Spleen (tissue), 11 donors: ENCODE data around the gene RALB. TPM values are rescaled to one million over a fixed set of nuclear protein-coding genes. Genes with fewer than 3 reads are reported as not detected.
"Not testable (repeated sequence)": the region's sequence is repeated elsewhere in the genome, so short reads cannot be mapped to it uniquely, and the experiment has no call there.

Experiments
- DNase-seq: peaks from one replicate; pipeline ENCODE4 v3.0.0-alpha.2; 2020
- H3K27ac ChIP-seq, 8 donors: fragments of 200-600 bp; sonication (generic) in 7 of 8; 1 replicate in 4 of 8; 2 replicates in 4 of 8; pipeline versions ENCODE4 v1.5.0 to v1.8.0; 2016 to 2021; ENCODE audit warnings: inconsistent platforms in 4 of 8, mild to moderate bottlenecking in 4 of 8, moderate library complexity in 1 of 8
- H3K27me3 ChIP-seq, 7 donors: fragments of 200-600 bp; sonication (generic) in 6 of 7; replicated peaks in 1 of 7; 1 replicate in 4 of 7; 2 replicates in 3 of 7; pipeline versions ENCODE4 v1.5.0 to v1.8.0; 2016 to 2021; ENCODE audit warnings: inconsistent platforms in 3 of 7, mild to moderate bottlenecking in 1 of 7
- H3K36me3 ChIP-seq, 6 donors: fragments of 200-600 bp; sonication (generic) in 5 of 6; 1 replicate in 4 of 6; 2 replicates in 2 of 6; pipeline versions ENCODE4 v1.5.0 to v1.8.0; 2016 to 2021; ENCODE audit warnings: inconsistent platforms in 2 of 6
- H3K4me1 ChIP-seq, 6 donors: fragments of 200-600 bp; sonication (generic) in 5 of 6; 1 replicate in 3 of 6; 2 replicates in 3 of 6; pipeline versions ENCODE4 v1.5.0 to v1.8.0; 2016 to 2021; ENCODE audit warnings: inconsistent platforms in 3 of 6
- H3K4me3 ChIP-seq, 8 donors: fragments of 200-600 bp; sonication (generic) in 7 of 8; 1 replicate in 4 of 8; 2 replicates in 4 of 8; pipeline versions ENCODE4 v1.5.0 to v1.8.0; 2016 to 2021; ENCODE audit warnings: inconsistent platforms in 4 of 8, mild to moderate bottlenecking in 4 of 8, moderate library complexity in 2 of 8
- H3K9me3 ChIP-seq, 8 donors: fragments of 200-600 bp; sonication (generic) in 7 of 8; 1 replicate in 4 of 8; 2 replicates in 4 of 8; pipeline versions ENCODE4 v1.5.0 to v1.8.0; 2016 to 2021; ENCODE audit warnings: inconsistent platforms in 4 of 8
- POLR2A ChIP-seq, 3 donors: fragments of 450-650 bp; IDR thresholded peaks; one replicate each; pipeline ENCODE4 v1.5.1; 2017; ENCODE audit warnings: antibody characterized with exemption in 3 of 3, mild to moderate bottlenecking in 1 of 3
- POLR2AphosphoS5 ChIP-seq, 3 donors: sonication (generic); formaldehyde crosslinking; IDR thresholded peaks; one replicate each; pipeline ENCODE4 v1.5.1; 2017; ENCODE audit warnings: antibody characterized with exemption in 3 of 3
- WGBS, 5 donors: extraction: QIAGEN DNeasy Blood & Tissue Kit in 3 of 5; methylation state at CpG; one replicate each; pipeline versions ENCODE4 v1.1.5 to v1.1.7; 2013 to 2018; 5-methylcytosine and 5-hydroxymethylcytosine counted together
- intact Hi-C: fragments of 100-400 bp; cut with DNase I; formaldehyde crosslinking; loops from one replicate; pipeline ENCODE4 v1.15.0; 2023; ENCODE audit warnings: low total_unique reads
- polyA plus RNA-seq, 3 donors: library from polyadenylated mRNA; stranded (reverse); fragments of 200-250 nt; gene quantifications; one replicate each; pipeline ENCODE4 v1.2.1, GENCODE V29; 2013
- total RNA-seq, 7 donors: library from RNA; depleted of rRNA in 3 of 7; stranded (reverse); fragments of >200 nt in 3 of 7; fragmentation: NEBNext Ultra II Directional in 4 of 7; extraction: Animal tissue kit (Norgen Biotek cat#: 25700) in 4 of 7; gene quantifications; one replicate each; pipeline versions ENCODE4 v1.1.0 to v1.2.1, GENCODE V29; 2016 to 2021
- TF ChIP-seq, protein P1 (sequence below), 11 experiments: fragments of 200-600 bp in 7 of 11; fragments of 450-650 bp in 4 of 11; sonication (generic) in 4 of 11; IDR thresholded peaks in 8 of 11; conservative IDR thresholded peaks in 3 of 11; 1 replicate in 7 of 11; 2 replicates in 4 of 11; pipeline versions ENCODE4 v1.4.0 to v1.8.0; 2016 to 2021; ENCODE audit warnings: antibody characterized with exemption in 11 of 11, inconsistent platforms in 4 of 11, mild to moderate bottlenecking in 1 of 11
- donor health status: healthy with polysubstance abuse.
- donor health status: DM: no; HTN: no; CAD: no; lungs with moderate emphysema.
- donor health status: DM: no; HTN: no; CAD: no.
- donor health status: Bipolar disorder and iron deficiency.
- donor health status: healthy.
- donor health status: DM: no; HTN: no; CAD: no.
- donor health status: DM: yes; HTN: yes; CAD: no.

Gene RALB
- total and polyA plus RNA-seq, 10 donors = 26.6 to 126 (median 79.5) TPM

DNA sequence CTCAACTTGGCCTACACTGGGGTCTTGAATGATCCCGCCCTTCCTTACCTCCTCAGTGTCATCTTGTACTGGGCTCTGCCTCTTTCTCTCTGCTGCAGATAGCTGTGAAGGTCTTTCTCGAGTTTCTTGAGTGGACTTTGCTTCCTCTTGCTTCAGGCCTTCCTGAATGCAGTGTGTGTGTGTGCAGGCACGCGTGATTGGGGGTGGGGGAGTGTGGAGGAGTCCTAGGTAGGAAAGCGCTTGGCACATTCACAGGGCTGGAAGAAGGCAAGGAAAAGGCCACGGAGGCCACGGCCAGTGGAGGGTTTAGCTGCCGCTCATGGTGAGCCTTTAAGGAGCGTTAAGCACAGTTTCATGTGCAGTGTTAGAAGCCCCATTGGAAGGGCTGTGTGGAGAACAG lies 5.5 kb downstream of the RALB start:
- Histone ChIP-seq H3K36me3 (peaks cover 0 to 6% (median 0%) of the 10 kb centered on the region in 6 donors), H3K27ac (peak overlapping the region in 5 of 8 donors; percentile 20 to 100 (median 64)), H3K4me3 (peak overlapping the region in 1 of 8 donors; percentile 14), H3K27me3 (no peaks in the 10 kb centered on the region), H3K9me3 (peaks cover 0 to 12% (median 7%) of the 10 kb centered on the region in 8 donors), H3K4me1 (peaks cover 28 to 87% (median 73%) of the 10 kb centered on the region in 6 donors)
- intact Hi-C loops = no loop called here
- WGBS, 5 donors = 59 to 76% (median 68%) methylated on average over 9 of the region's 9 CpGs
- no peak for DNase-seq
- no peak for TF ChIP-seq POLR2AphosphoS5 (IDR thresholded peaks at IDR 0.05)

DNA sequence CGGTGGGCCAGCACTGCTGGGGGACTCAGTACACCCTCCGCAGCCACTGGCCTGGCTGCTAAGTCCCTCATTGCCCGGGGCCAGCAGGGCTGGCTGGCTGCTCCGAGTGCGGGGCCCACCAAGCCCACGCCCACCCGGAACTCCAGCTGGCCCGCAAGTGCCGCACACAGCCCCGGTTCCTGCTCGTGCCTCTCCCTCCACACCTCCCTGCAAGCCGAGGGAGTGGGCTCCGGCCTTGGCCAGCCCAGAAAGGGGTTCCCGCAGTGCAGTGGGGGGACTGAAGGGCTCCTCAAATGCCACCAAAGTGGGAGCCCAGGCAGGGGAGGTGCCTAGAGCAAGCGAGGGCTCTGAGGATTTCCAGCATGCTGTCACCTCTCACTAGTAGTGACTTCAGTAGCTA lies 7.3 kb downstream of the RALB start:
- peaks cover 25 to 88% (median 67%) of the 10 kb centered on the region in 6 donors for H3K4me1 ChIP-seq
- H3K9me3 ChIP-seq = peaks cover 0 to 12% (median 7%) of the 10 kb centered on the region in 8 donors
- H3K27me3 ChIP-seq, intact Hi-C loops, H3K4me3 ChIP-seq, H3K36me3 ChIP-seq: not testable (repeated sequence)
- 96 to 100% (median 98%) methylated on average over 4 to 15 of the region's 15 CpGs for WGBS, 5 donors
- peak; percentile 74 for DNase-seq
- peak overlapping the region in 3 of 8 donors; percentile 65 to 87 (median 86) for H3K27ac ChIP-seq

DNA sequence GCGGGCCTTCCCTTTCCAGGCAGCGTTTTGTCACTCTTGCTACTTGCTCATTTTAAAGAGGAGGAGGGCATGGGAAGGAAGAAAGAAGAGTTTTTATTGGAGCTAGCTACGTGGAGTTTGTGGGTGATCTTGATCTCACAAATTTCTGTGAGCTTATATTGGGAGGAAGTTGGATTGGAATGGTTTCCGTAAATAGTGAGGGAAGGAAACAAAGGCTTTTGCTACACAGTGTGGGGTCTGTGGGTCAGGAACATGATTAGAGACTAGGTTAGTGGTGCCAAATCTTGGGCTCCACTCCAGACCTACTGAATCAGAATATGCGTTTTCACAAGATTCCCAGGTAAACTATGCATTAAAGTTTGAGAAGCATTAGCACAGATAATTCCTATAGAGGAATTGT lies 8.1 kb downstream of the RALB start:
- H3K9me3 ChIP-seq = peaks cover 0 to 12% (median 7%) of the 10 kb centered on the region in 8 donors
- H3K36me3 ChIP-seq = peaks cover 0 to 6% (median 0%) of the 10 kb centered on the region in 6 donors
- H3K27me3 ChIP-seq = no peaks in the 10 kb centered on the region
- WGBS, 5 donors = 57 to 69% (median 65%) methylated on average over 5 of the region's 5 CpGs
- H3K4me1 ChIP-seq = peaks cover 19 to 88% (median 67%) of the 10 kb centered on the region in 6 donors
- peak overlapping the region in 1 of 8 donors; percentile 1 for H3K4me3 ChIP-seq
- H3K27ac ChIP-seq = peak overlapping the region in 3 of 8 donors; percentile 65 to 87 (median 86)
- TF ChIP-seq, protein P1, sequence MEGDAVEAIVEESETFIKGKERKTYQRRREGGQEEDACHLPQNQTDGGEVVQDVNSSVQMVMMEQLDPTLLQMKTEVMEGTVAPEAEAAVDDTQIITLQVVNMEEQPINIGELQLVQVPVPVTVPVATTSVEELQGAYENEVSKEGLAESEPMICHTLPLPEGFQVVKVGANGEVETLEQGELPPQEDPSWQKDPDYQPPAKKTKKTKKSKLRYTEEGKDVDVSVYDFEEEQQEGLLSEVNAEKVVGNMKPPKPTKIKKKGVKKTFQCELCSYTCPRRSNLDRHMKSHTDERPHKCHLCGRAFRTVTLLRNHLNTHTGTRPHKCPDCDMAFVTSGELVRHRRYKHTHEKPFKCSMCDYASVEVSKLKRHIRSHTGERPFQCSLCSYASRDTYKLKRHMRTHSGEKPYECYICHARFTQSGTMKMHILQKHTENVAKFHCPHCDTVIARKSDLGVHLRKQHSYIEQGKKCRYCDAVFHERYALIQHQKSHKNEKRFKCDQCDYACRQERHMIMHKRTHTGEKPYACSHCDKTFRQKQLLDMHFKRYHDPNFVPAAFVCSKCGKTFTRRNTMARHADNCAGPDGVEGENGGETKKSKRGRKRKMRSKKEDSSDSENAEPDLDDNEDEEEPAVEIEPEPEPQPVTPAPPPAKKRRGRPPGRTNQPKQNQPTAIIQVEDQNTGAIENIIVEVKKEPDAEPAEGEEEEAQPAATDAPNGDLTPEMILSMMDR (IDR thresholded peaks at IDR 0.05 in 8 of 11, conservative IDR thresholded peaks at IDR 0.05 in 3 of 11) = no peak
- no peak for TF ChIP-seq POLR2AphosphoS5 (IDR thresholded peaks at IDR 0.05)
- TF ChIP-seq POLR2A (IDR thresholded peaks at IDR 0.05) = no peak
- intact Hi-C loops = no loop called here
- DNase-seq = no peak

DNA sequence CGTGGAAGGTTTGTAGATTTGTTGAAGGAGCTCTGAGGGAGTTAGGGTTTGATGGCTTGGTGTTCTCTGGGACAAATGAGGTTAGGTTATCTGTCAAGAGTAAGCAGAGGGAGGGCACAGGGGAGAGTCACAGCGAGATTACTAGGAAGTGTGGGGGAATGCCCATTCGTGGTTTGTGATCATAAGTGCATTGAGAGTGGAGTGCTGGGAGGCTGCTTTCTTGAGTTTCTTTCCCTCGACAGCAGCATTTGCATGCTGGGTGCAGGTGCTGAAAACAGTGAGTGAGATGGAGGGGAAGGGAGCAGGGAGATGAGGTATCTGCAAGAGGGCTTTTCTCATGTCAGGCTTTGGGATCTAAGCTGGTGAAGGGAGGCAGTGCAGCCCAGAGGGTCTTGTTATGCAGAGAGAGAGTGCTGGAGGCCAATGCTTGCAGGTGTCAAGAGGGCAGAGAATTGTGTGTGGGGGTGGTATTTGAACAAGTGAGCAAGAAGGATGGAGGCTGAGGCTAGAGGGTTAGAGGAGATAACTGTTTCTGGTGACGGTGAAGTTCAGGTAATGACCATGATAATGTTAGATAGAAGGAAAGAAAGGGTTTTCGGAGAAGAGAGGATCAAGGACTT lies 8.8 kb downstream of the RALB start:
- Histone ChIP-seq H3K27me3 (no peaks in the 10 kb centered on the region), H3K27ac (peak overlapping the region in 3 of 8 donors; percentile 65 to 87 (median 86)), H3K4me1 (peaks cover 19 to 88% (median 65%) of the 10 kb centered on the region in 6 donors), H3K4me3 (no peak overlapping the region), H3K9me3 (peaks cover 0 to 12% (median 7%) of the 10 kb centered on the region in 8 donors), H3K36me3 (peaks cover 0 to 6% (median 0%) of the 10 kb centered on the region in 6 donors)
- 50 to 60% (median 56%) methylated on average over 6 of the region's 6 CpGs for WGBS, 5 donors
- TF ChIP-seq POLR2A (IDR thresholded peaks at IDR 0.05) (no peak), POLR2AphosphoS5 (IDR thresholded peaks at IDR 0.05) (no peak)
- TF ChIP-seq, protein P1 (IDR thresholded peaks at IDR 0.05 in 8 of 11, conservative IDR thresholded peaks at IDR 0.05 in 3 of 11) = no peak
- intact Hi-C loops = no loop called here
- DNase-seq = no peak

DNA sequence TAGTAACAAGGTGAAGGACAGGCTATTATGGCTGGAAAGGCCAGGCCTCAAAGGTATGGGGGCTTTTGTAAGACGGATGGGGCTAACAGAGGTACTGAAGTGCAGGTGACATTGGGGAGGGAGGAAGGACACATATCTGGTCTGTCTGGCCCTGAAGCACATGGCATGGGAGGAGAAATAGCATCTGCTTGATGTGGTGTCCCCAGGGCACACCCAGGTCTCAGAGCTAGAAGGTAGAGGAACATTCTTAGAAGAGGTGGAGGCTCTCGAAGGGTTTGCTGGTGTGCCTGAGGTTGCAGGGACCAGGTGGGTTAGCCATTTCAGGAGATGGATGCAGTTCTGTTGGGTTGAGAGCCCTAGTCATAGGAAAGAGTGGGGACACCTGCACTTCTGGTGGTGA lies 9.5 kb downstream of the RALB start:
- Histone ChIP-seq H3K4me3 (no peak overlapping the region), H3K27ac (peak overlapping the region in 3 of 8 donors; percentile 31 to 87 (median 86)), H3K27me3 (no peaks in the 10 kb centered on the region), H3K4me1 (peaks cover 19 to 88% (median 61%) of the 10 kb centered on the region in 6 donors), H3K9me3 (peaks cover 0 to 12% (median 7%) of the 10 kb centered on the region in 8 donors), H3K36me3 (peaks cover 0 to 6% (median 0%) of the 10 kb centered on the region in 6 donors)
- intact Hi-C loops = no loop called here
- 27 to 80% (median 57%) methylated on average over 2 of the region's 2 CpGs for WGBS, 5 donors
- DNase-seq = no peak
- TF ChIP-seq, protein P1 (IDR thresholded peaks at IDR 0.05 in 8 of 11, conservative IDR thresholded peaks at IDR 0.05 in 3 of 11) = no peak
- no peak for TF ChIP-seq POLR2AphosphoS5 (IDR thresholded peaks at IDR 0.05)
- TF ChIP-seq POLR2A (IDR thresholded peaks at IDR 0.05) = no peak
